ENCODE results near the gene TPRA1.
"Not testable (repeated sequence)": the region's sequence is repeated elsewhere in the genome, so short reads cannot be mapped to it uniquely, and the experiment has no call there.

TPRA1 gene

DNA sequence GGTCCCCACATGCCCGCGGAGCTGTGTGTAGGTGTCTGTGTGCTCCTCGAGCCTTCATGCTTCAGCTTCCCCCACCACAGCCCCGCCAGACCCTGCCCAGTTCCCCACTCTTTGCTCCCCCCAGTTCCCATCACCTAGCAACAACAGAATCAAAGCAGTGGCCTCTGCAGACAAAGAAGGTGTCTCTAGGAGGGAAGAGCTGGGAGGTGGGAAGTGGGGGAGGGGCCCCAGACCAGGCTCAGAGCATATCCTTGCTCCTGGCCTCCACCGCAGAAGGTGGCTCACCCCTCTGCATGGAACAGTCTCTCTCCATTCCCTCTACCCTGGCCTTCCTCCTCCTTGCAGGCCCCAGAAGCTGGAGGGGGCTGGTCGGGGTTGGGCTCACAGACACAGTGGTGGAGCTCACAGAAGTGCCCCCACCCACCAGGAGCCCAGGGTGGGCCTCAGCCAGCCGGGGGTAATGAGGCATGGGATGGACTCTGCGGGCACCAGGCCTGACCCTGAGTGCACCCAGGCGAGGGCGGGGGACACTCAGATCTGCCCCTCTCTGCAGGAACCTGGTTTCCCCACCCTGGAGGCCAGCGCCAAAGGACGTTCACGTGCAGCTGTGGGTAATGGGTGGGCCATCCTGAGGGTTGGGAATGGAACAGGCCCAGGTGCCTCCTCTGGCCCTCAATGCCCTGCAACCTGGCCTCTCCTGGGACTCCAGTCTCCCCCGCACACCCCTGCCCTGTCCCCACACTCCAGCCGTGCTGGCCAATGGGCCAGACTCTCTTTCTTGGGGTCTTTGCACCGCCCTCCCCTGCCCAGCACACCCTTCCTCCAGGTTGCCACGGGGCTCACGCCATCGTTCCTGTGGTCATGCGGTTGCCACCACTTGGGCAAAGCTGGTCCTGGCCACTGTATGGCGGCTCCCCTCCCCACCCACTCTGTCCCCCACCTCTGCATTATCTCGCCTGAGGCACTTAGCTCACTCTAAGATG lies 53.4 kb downstream of the TPRA1 start:
- DNase-seq (ENCODE audit: low read depth) = no peak

DNA sequence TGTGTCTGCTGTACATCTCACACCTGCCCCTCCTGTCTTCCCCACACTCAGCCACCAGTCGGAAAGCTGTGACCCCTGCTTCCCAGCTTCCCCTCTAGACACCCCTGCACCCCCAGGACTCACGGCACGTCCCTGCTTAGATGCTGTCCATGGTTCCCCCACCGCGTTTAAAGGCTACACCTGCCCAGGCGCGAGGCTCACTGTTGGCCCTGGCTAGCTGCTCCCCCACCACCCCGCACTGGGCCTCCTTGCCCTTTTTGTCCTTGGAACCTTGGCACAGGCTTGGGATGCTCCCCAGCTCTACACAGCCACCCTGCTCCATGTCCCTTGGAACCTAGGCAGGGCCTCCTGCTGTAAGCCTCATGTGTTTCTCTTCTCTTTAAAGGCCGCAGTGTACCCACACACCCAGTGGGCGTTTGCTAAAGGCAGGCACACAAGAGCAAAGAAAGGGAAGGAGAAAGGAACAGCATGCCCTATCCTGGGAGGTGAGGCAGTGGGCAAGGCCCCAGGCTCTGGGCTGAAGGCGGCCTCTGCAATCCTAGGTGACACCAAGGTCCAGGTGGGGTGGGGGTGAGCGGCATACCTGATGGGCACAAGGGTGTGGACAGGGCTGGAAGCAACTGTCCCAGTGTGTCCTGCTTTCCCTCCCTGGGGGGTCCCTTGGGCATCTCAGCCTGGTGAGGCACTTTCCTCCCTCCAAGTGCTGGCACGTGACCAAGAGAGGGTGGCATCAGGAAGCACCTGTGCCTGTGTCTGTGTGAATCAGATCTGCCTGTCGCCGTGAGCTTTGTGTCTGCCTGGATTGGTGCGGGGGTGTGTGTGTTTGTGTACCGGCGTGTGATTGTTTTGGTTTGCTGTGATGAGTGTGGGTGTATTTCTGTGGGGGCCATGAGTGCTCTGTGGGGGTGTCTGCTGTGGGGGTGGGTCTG lies 54.4 kb downstream of the TPRA1 start:
- DNase-seq (ENCODE audit: low read depth) = no peak

DNA sequence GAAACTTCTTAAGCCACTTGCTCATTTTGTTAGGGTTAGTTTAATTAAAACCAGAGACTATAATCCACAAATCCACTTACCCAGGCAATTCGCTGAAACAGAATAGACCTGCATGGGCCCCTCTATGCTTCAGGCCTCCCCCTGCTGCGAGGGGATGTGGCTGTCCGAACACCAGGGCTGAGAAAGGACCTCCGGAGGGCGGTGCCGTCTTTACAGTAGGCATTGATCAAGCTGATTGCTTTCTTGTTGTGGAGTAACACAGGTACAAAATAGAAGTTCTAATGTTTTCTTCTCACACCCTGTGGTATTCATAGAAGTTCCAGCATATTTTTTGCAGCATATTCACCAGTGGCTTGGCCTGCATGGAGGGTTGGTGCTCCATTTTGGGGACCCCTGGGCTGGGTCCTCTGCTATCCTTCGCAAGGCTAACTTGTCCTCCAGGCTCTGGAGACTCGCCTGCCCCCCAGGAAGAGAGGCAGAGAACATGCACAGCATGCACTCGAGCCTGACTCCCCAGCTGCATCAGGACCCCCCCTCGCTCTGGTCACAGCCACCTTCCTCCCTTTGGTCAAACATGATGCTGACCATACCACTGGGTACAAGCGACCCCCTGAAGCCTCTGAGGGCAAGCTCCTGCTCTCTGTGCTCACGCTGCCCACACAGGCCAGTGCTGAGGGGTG lies 55.3 kb downstream of the TPRA1 start:
- DNase-seq (ENCODE audit: low read depth) = no peak

DNA sequence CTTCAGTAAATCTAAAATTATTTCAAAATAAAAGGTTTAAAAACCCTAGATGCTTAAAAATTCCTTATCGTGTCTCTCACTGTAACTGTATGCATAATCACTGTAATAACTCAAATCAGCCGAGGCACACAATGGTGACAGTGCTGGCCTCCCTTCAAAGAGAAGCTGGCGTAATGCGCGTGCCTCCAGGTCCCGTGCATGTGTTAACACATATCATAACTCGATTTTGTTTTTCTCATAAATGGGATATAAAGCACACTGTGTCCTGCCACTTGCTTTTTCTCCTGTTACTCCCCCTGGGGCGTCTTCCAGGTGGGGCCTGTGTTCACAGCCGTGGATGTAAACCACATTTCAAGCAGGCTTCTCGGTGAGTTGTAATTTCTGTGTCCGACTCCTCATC lies 56.0 kb downstream of the TPRA1 start:
- DNase-seq (ENCODE audit: low read depth) = no peak

DNA sequence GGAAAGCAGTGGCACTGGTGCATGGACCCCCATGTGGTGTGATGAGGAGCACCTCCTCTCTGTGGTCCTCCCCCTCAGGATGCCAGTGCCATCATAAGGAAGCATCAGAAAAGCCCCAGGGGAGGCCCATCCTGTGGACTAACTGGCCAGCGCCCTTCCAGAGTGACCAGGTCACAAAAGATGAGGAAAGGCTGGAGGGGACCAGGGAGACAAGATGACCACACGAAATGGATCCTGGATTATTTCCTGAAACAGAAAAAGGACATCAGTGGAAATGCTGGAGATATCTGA lies 56.4 kb downstream of the TPRA1 start:
- DNase-seq (ENCODE audit: low read depth) = no peak

DNA sequence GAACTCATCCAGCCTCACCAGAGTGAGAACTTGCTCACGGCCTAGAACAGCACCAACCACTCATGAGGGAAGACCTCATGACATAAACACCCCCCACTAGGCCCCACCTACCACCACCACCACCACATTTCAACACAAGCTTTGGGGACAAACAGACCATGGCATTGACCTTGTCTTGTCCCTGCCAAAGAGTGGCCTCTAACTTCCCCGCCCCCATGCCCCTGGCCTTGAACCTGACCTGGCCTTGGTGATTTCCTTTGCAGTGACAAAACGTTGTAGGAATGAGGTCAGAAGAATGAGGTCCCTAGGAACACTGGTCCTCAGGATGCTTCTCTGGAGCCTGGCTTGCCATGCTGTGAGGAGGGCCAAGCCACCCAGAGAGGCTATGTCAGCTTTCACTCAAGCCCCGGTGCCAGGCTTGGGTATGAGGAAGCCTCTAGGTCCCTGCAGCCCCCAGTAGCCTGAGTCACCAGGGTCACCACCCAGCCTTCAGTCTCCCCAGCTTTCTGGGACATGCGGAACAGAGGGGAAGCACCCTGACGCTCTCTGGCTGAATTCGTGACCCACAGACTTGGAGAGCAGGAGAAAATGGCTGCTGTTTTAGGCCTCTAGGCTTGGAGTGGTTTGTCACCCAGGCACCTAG lies 57.9 kb downstream of the TPRA1 start:
- DNase-seq (ENCODE audit: low read depth) = no peak

DNA sequence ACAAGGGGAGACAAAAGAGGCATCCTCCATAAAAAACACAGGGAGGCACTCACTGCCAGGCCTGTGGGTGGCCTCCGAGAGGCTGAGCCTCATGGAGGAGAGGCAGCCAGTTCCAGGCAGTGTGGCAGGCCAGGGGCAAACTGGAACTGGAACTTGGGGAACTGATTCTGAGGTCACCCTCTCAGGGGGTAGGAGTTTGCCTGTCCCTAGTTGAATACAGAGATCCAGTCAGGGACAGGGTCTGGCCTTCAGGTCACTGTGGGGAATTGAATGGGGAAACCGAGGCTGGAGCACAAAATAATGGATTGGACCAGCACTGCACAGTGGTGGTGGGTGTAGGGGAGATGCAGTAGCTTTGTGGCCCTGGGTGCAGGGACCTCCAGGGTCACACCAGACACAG lies 58.7 kb downstream of the TPRA1 start:
- DNase-seq (ENCODE audit: low read depth) = no peak

DNA sequence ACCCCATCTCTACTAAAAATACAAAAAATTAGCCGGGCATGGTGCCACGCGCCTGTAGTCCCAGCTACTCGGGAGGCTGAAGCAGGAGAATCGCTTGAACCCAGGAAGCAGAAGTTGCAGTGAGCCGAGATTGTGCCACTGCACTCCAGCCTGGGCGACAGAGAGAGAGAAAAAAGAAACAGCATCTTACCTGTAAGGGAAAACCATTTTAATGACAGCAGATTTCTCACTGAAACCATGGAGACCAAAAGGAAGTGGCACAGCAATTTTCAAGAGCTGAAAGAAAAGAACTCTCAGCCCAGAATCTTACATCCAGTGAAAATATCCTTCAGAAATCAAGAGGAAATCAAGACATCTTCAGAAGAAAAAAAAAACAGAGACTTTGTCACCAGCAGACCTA lies 59.7 kb downstream of the TPRA1 start:
- not testable (repeated sequence) for DNase-seq (ENCODE audit: low read depth)

DNA sequence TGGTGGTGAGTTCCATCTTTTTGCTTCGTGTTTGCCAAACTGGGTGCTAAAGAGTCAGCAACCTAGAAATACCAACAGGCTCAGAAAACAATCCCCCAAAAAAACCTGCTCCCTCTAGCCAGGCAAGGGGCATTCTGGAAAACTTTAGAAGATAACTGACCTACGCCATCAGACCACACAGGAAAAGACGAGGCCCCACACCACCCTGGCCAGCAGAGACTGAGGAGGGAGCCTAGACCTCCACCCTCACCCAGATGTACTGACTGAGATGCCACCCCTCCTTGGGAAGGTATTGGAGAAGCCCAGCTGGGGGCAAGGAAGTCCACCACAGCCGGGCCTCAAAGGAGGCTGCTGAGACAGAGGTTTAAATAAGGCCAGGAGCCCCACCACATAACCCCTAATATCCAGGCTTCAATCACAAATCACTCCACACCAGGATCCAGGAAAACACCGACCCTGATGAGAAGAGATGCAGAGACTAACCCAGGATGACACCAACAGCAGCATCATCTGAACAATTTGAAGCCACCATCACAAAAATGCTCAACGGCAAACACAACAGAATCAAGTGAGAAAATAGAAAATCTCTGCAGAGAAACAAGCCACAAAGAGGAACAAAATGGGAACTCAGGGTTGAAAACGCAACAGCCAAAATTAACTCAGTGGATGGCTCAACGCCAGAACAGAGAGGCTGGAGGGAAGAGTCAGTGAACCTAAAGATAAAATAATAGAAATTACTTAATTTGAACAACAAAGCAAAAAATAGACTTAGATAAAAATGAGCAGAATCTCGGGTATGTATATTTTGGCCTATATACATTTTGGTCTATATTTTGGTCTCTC lies 61.0 kb downstream of the TPRA1 start:
- DNase-seq (ENCODE audit: low read depth) = no peak

DNA sequence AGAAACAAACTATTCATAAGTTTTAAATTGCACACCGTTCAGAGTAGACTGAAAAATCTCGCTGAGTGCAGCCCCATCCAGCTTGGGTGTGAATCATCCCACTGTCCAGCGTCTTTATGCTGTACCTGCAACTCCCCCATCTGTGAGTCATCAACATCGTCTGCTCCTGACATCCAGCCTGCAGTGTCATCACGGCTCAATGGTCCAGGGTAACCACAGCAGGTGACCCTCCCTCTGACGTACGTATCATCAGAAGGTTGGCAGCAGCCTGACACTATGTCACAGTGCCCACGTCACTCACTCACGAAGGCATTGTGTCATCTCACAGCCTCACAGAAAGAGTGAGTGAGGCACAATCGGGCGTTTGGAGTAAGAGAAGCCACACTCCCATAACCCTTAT lies 65.2 kb downstream of the TPRA1 start:
- DNase-seq (ENCODE audit: low read depth) = peak; percentile 71

DNA sequence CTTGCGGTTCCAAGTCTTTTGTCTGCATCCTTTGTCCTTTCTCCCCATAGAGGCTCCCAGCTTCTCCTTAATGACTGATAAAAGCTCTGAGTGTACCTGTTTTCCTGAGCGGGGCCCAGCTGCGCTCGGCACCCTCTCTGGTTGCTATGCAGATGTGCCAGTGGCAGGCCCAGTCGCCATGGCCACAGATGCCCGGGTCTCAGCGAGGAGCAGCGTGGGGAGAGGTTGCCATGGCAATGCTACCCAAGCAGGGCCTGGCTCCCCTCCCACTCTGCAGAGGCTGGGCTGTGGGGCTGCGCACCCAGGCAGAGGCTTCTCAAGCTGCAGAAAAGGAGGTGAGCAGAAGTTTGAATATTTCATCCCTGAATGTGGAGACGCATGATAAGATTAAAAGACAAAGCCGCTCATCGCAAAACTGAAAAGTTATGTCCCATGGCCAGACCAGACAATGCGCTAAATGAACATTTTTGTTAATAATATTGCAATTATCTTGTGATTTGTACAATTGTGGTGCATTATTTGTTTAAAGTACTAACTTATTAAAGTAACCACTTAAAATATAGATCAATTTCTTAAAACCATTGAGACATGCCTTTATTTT lies 66.1 kb downstream of the TPRA1 start:
- no peak for DNase-seq (ENCODE audit: low read depth)

Measured in amniotic epithelial cell (primary cell).